Occipital lobe (tissue), 3 donors: ENCODE data around the gene IQSEC2. TPM values are rescaled to one million over a fixed set of nuclear protein-coding genes. Genes with fewer than 3 reads are reported as not detected.

Experiments used
- DNase-seq: peaks from one replicate; lab custom pipeline; 2025; lab: John Stamatoyannopoulos, UW
- small RNA-seq: library from RNA; depleted of rRNA; stranded (forward); fragments of <200 nt; gene quantifications from one replicate; pipeline ENCODE3, GENCODE V24; 2014
- total RNA-seq: library from RNA; depleted of rRNA; stranded (reverse); fragments of >200 nt; gene quantifications from one replicate; pipeline ENCODE4 v1.2.3, GENCODE V29; 2014

IQSEC2 gene
- total RNA-seq, 1 donor from 2014 or later = 8.6 TPM

- DNase-seq = no peak
Observed at GRCh38 chrX:53244610-53245009, 36.8 kb downstream of the IQSEC2 start.

- no peak for DNase-seq
Observed at GRCh38 chrX:53242310-53242709, 39.1 kb downstream of the IQSEC2 start.

GRCh38 chrX:53241558-53241957 is 39.8 kb downstream of the IQSEC2 start:
- DNase-seq = no peak

DNA sequence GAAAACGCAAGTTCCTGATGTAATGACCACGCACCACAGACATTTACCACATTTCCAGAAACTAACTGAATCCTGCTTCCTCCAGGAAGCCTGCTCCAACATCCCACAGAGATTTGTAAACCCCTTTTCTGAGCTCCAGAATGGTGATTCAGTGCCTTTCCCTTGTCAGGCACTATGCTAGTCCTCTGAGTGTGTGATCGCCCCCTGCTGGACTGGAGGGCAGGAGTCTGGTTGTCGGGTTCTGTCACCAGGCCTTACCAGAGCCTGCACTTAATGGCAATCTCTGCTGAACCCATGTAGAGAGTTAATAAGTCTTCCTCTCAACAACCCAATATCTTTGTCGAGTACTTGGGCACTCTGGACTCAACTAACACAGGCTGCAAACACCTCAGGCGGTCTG is 41.9 kb downstream of the IQSEC2 start:
- no peak for DNase-seq

DNA sequence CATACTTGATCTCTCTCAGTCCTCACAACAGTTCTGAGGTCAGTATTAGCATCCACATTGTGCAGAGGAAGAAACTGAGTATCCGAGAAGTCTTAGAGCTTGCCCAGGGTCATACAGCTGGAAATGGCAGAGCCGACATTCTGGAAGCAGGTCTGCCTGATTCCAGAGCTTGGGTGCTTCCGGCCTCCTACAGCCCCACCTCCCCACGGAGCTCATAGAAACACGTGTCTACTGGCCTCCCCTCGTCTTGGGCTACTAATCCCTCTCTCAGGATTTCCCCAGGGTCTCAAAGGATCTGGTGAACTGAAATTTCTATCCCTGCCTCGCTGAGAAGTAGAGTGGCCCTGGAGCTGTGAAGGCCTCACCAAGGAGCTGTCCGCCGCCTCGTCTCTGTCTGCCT is 44.3 kb downstream of the IQSEC2 start:
- no peak for DNase-seq

- no peak for DNase-seq
Observed at GRCh38 chrX:53236025-53236679, 45.2 kb downstream of the IQSEC2 start.

DNA sequence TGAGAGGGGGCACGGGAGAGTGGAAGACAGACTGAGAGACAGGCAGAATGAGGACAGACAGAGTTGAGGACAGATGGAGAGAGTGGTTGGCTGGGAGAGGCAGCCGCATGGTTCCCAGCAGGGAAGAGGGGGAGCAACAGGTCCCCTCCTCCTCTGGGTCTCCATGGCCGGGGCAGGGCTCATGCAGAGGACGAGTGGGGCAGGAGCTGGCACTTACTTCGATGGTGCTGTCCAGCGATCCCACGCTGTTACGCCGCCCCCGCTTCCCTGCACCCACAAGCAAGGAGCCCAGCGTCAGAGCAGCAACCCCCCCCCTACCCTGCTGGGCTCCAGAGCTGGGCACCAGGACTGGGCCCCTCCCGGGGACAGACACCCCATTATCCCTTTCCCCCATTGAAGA is 45.8 kb downstream of the IQSEC2 start:
- DNase-seq = no peak

DNA sequence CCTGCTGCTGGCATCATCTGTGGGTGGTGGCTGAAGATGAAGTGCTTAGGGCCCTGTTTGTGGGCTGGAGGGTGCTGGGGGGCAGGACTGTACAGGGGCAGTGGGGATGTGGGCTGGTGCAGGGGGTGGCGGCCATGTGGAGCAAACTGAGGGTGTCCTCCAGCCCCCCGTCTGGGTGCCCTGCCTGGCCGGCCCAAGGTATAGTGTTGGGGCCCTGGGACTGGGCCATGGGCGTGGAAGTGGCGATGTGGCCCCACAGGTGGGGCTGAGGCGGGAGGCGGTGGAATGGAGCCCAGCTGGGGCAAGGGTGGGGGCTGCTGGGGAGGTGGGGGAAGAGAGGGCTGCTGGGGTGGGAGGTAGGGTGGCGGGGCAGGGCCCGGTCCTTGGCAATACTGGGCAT is 46.9 kb downstream of the IQSEC2 start:
- DNase-seq = no peak

GRCh38 chrX:53233536-53233935 is 47.8 kb downstream of the IQSEC2 start:
- no peak for DNase-seq

- no peak for DNase-seq
Observed at GRCh38 chrX:53230116-53230515, 51.3 kb downstream of the IQSEC2 start.

GRCh38 chrX:53227224-53227765 is 54.1 kb downstream of the IQSEC2 start:
- DNase-seq = no peak

DNA sequence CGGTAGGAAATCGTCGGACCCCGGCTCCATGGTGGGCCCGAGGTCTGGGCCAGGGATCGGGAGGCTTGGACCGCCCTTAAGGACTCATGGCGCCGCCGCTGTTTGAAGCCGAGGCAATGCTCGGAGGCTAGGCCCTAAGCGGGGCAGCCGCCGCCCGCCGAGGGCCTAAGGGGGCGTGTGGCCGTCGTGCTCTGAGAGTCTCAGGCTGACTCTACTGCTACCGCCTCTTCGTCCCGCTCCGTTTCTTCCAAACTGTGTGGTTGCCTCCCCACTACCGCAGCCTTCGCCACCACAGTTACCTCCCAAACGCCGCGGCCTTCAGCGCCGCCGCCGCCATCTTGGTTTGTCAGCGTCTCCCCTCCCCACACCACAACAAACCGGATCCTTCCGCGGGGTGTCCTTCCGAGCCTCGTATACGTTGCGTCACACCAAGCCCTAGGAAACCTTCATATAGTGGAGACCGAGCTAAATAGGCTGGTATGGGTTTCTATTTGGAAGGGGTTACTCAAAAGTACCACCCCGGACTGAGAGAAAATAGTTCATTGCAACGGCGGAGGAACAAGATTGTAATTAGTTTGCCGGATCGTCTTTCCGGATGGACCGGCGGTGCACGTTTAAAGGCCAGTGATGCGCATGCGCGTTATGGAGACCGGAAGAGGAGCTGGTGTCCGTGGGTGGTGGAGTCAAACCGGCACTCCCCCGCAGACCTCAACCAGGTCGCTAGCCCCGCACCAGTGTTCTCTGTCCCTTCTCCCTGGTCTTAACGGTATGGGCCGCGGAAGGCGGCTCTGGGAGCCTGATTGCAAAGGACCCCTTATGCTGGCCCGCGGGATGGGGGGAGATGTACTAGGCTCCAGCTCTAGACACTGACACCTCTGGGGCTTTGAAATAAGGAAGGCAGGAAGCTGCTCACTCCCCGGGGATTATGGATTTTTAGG is 56.3 kb downstream of the IQSEC2 start, which contains the start of gene KDM5C:
Gene KDM5C, minus strand, starts transcription at position 348 of the 938 bp plus-strand sequence. Its CDS starts 318 bp downstream, at position 30.
- peak; percentile 70 for DNase-seq

GRCh38 chrX:53223955-53224859 is 57.2 kb downstream of the IQSEC2 start:
- no peak for DNase-seq

DNA sequence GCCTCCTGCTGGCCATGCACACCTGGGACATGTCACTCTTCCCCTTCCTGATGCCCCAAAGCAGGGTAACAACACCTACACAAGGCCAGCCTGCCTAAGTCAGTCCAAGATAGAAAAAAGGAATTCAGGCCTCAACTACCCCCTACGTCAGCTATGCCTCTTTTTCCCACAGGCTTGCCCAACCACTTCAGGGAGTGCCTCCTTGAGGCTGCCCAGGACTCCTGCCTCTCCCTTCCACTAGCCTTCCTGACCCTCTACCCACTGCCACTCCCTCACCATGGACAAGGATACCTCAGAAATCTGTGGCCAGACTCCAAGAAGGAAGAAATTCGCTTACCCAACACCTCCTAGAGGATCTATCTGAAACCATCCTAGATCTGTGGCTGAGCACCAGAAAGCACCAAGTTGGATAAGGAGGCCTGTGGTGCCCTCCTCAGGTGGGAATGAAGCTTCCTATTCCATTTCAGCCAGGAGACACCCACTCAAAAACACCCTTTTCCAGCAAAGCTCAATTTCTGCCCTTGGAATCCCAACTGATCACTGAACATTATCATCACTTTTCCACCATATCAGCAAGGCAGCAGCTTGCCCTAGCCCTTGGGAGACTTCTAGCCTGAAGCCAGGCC is 58.2 kb downstream of the IQSEC2 start:
- no peak for DNase-seq

Small RNA genes within 50 kb of the gene (small RNA-seq; reads per million reads assigned to genes)
- gene RF00019 = not detected

Other genes starting within 250 kb of the IQSEC2 start
- gene GPR173, start 232.8 kb downstream of the IQSEC2 start, total RNA-seq = 27.0 TPM
- 7.0 TPM for gene TSPYL2, start 199.2 kb downstream of the IQSEC2 start, total RNA-seq
- gene KANTR, start 187.4 kb downstream of the IQSEC2 start, total RNA-seq = 31.4 TPM
- 103 TPM for gene KDM5C, start 56.4 kb downstream of the IQSEC2 start, total RNA-seq
- 17.6 TPM for gene SMC1A, start 141.1 kb upstream of the IQSEC2 start, total RNA-seq
- gene RIBC1, start 141.3 kb upstream of the IQSEC2 start, total RNA-seq = 1.1 TPM
- gene HSD17B10, start 152.8 kb upstream of the IQSEC2 start, total RNA-seq = 28.5 TPM